ENCODE measurements around the gene ARHGAP44. TPM values are rescaled to one million over a fixed set of nuclear protein-coding genes. Genes with fewer than 3 reads are reported as not detected.

The ARHGAP44 gene
- total RNA-seq, 1 donor from 2014 or later, result 6.9 TPM

DNA sequence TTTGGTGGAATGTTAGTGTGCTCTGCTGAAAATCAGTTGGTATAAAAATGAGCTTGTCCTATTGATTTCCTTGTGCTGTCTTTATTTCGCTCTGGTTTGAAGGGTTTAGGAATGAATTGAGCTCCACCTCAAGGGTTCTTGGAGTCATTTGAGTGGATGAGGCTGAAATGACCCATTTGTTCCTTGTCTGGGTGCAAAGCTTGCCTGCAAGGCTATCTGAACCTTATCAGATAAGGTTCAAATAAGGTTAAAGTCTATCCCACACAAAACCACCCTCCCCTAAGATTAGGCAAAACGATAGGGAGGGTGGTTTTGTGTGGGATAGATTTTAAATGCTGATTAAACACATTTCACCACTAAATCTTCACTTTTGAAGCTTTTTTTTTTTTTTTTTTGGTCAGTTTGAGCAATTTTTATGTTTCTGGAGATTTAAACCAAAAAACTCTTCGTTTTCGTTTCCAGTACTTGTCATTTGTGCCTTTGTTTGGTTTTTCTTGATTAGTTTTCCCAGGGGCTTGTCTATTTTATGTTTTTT, 62.7 kb downstream of the ARHGAP44 start:
- no peak for TF ChIP-seq CTCF (IDR thresholded peaks at IDR 0.05)
- no peaks in the 10 kb centered on the region for H3K9me3 Mint-ChIP-seq
- DNase-seq, result no peak
- no peak for ATAC-seq (ENCODE audit: low read depth)
- H3K36me3 Mint-ChIP-seq (ENCODE audit: low read depth), result no peaks in the 10 kb centered on the region
- ChIA-PET POLR2A (no interaction called here), CTCF (no interaction called here)
- H3K4me1 Mint-ChIP-seq, result no peaks in the 10 kb centered on the region
- intact Hi-C loops (cut with micrococcal nuclease), result no loop called here
- H3K27ac Mint-ChIP-seq, result no peak overlapping the region
- no peaks in the 10 kb centered on the region for H3K27me3 Mint-ChIP-seq
- no peak overlapping the region for H3K4me3 Mint-ChIP-seq

GRCh38 chr17:12853921-12854320, 64.6 kb downstream of the ARHGAP44 start:
- ATAC-seq (ENCODE audit: low read depth) (no peak), DNase-seq (no peak)
- Mint-ChIP-seq H3K27ac (no peak overlapping the region), H3K27me3 (no peaks in the 10 kb centered on the region), H3K4me3 (no peak overlapping the region), H3K36me3 (ENCODE audit: low read depth) (no peaks in the 10 kb centered on the region), H3K4me1 (no peaks in the 10 kb centered on the region), H3K9me3 (peaks cover 8% of the 10 kb centered on the region)
- TF ChIP-seq CTCF (IDR thresholded peaks at IDR 0.05), result no peak
- CTCF ChIA-PET, result no interaction called here
- intact Hi-C loops (cut with micrococcal nuclease), result no loop called here
- POLR2A ChIA-PET, result no interaction called here

- H3K9me3 Mint-ChIP-seq, result peaks cover 13% of the 10 kb centered on the region
- H3K4me3 Mint-ChIP-seq, result no peak overlapping the region
- no peak overlapping the region for H3K27ac Mint-ChIP-seq
- H3K36me3 Mint-ChIP-seq (ENCODE audit: low read depth), result no peaks in the 10 kb centered on the region
- ATAC-seq (ENCODE audit: low read depth) (no peak), DNase-seq (no peak)
- intact Hi-C loops (cut with micrococcal nuclease), result no loop called here
- no peak for TF ChIP-seq CTCF (IDR thresholded peaks at IDR 0.05)
- CTCF ChIA-PET, result no interaction called here
- H3K4me1 Mint-ChIP-seq, result no peaks in the 10 kb centered on the region
- H3K27me3 Mint-ChIP-seq, result no peaks in the 10 kb centered on the region
- POLR2A ChIA-PET, result no interaction called here
Observed at GRCh38 chr17:12856416-12856815, 67.1 kb downstream of the ARHGAP44 start.

GRCh38 chr17:12857592-12857991, 68.3 kb downstream of the ARHGAP44 start:
- no peaks in the 10 kb centered on the region for H3K27me3 Mint-ChIP-seq
- H3K4me1 Mint-ChIP-seq, result no peaks in the 10 kb centered on the region
- POLR2A ChIA-PET, result no interaction called here
- peaks cover 13% of the 10 kb centered on the region for H3K9me3 Mint-ChIP-seq
- no peak for TF ChIP-seq CTCF (IDR thresholded peaks at IDR 0.05)
- intact Hi-C loops (cut with micrococcal nuclease), result no loop called here
- no peak overlapping the region for H3K4me3 Mint-ChIP-seq
- no peak for DNase-seq
- H3K27ac Mint-ChIP-seq, result no peak overlapping the region
- no peak for ATAC-seq (ENCODE audit: low read depth)
- CTCF ChIA-PET, result no interaction called here
- no peaks in the 10 kb centered on the region for H3K36me3 Mint-ChIP-seq (ENCODE audit: low read depth)

DNA sequence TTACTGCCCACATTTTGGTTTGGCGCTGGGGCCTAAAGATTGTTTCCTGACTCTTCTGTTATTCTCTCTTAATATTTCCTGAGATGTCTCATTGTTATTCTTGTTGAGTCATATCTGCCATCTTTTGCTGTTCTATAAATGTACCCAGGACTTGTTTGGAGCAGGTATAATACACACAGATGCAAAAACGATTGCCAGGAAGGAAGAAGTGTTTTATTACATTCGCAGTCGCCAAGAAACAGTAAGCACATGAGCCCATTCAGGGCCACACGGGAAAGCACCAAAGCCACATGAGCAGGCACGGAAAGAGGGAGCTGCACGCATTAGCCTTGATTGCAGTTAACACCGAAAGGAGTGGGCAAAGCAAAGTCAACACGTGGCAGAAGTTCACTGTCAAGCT, 70.2 kb downstream of the ARHGAP44 start:
- intact Hi-C loops (cut with micrococcal nuclease), result no loop called here
- ChIA-PET CTCF (no interaction called here), POLR2A (no interaction called here)
- no peaks in the 10 kb centered on the region for H3K4me1 Mint-ChIP-seq
- H3K9me3 Mint-ChIP-seq, result peaks cover 13% of the 10 kb centered on the region
- no peak overlapping the region for H3K4me3 Mint-ChIP-seq
- H3K27me3 Mint-ChIP-seq, result no peaks in the 10 kb centered on the region
- ATAC-seq (ENCODE audit: low read depth), result no peak
- no peak for DNase-seq
- no peak for TF ChIP-seq CTCF (IDR thresholded peaks at IDR 0.05)
- no peaks in the 10 kb centered on the region for H3K36me3 Mint-ChIP-seq (ENCODE audit: low read depth)
- no peak overlapping the region for H3K27ac Mint-ChIP-seq
